Measurements from ENCODE around the gene PLEKHG7.

GRCh38 chr12:92786045-92786444 is 83.3 kb downstream of the PLEKHG7 start:
- TF ChIP-seq POLR2AphosphoS5 (IDR thresholded peaks at IDR 0.05; ENCODE audit: low read depth, low read length) (no peak), TAF1 (IDR thresholded peaks at IDR 0.05; ENCODE audit: borderline replicate concordance, insufficient read depth, low read length) (no peak)
